NCI-H2227 (cell line): ENCODE data around the gene OBSCN.

ENCODE experiments used
- DNase-seq: peaks from one replicate; lab custom pipeline; 2025; ENCODE audit not compliant: unreplicated experiment; lab: John Stamatoyannopoulos, UW

OBSCN gene

GRCh38 chr1:228428412-228428811, 220.6 kb downstream of the OBSCN start:
- no peak for DNase-seq
